Measurements from ENCODE around the gene AGXT2. TPM values are rescaled to one million over a fixed set of nuclear protein-coding genes. Genes with fewer than 3 reads are reported as not detected.

Gene AGXT2
- total RNA-seq, 4 donors from 2014 or later, result not detected

DNA sequence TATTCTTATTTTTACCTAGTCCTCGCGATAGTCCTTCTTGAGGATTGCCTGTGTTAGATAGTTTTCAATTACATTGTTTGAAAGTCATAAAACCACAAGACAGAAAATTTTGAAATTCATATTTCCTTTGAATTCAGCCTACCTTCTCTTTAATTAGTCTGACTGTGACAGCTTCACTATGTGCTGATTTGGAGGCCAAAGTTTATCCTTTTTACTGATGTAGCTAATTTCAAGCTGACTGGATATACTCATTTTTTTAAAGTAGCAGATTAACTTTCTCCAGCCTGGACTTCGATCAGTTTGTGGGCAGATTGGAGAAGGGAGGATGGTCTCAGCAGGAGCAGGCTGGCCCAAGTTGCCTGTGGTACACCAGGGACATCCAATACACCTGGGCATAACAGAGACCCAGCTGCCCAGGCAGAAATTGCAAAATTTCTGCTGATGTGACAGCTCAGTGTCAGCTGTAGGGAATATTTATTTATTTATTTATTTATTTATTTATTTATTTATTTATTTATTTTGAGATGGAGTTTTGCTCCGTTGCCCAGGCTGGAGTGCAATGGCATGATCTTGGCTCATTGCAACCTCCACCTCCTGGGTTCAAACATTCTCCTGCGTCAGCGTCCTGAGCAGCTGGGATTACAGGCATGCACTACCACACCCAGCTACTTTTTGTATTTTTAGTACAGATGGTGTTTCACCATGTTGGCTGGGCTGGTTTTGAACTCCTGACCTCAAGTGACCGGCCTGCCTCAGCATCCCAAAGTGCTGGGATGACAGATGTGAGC lies 24.2 kb downstream of the AGXT2 start:
- no peak for DNase-seq (ENCODE audit: low spot score)
- no peak for TF ChIP-seq CTCF (IDR thresholded peaks at IDR 0.05)
- ATAC-seq (ENCODE audit: low FRiP score), result no peak

DNA sequence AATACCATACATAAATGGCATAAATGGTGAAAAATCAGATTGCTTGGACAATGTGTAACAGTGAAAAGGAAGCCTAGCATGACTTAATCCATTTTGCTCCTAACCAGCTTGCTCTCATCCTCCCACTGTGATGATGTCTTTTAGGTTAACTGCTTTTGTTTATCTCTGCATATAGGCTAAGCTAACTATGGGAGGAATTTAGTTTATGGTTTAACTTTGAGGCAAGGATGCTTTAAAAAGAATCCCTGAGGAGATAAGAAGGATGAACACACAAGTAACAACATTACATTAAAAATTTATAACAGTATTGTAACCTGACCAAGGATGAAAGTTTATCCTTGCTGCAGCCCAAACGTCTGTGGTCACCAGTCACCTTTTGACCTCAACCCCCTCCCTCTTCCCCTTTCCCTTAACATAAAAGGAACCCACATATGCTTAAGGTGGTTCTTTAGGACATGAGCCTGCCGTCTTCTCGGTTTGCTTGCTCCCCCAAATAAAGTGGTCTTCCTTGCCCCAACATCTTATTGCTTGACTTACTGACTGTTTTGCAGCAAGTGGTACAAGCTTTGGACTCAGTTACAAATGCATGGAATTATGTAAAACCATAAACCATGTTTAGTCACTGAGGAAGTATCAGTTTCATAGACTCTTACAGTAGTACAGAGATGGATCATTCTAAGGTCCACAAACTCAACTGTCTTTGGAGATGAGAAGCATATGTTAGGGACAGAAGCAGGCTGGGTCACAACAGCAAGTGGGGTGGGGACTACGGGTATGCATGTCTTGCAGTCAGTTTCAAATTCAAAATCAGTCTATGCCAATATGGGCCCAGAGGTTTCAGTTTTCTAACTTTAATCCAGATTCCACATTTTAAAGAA lies 31.3 kb downstream of the AGXT2 start:
- ATAC-seq (ENCODE audit: low FRiP score) (no peak), DNase-seq (ENCODE audit: low spot score) (no peak)
- no peak for TF ChIP-seq CTCF (IDR thresholded peaks at IDR 0.05)

GRCh38 chr5:35015063-35015462 lies 32.7 kb downstream of the AGXT2 start:
- DNase-seq (ENCODE audit: low spot score) (no peak), ATAC-seq (ENCODE audit: low FRiP score) (no peak)
- no peak for TF ChIP-seq CTCF (IDR thresholded peaks at IDR 0.05)

- DNase-seq (ENCODE audit: low spot score), result no peak
- ATAC-seq (ENCODE audit: low FRiP score), result no peak
- no peak for TF ChIP-seq CTCF (IDR thresholded peaks at IDR 0.05)
Observed at GRCh38 chr5:35012796-35013195, 35.0 kb downstream of the AGXT2 start.

- DNase-seq (ENCODE audit: low spot score) (no peak), ATAC-seq (ENCODE audit: low FRiP score) (no peak)
- no peak for TF ChIP-seq CTCF (IDR thresholded peaks at IDR 0.05)
Observed at GRCh38 chr5:35012365-35012764, 35.4 kb downstream of the AGXT2 start.

DNA sequence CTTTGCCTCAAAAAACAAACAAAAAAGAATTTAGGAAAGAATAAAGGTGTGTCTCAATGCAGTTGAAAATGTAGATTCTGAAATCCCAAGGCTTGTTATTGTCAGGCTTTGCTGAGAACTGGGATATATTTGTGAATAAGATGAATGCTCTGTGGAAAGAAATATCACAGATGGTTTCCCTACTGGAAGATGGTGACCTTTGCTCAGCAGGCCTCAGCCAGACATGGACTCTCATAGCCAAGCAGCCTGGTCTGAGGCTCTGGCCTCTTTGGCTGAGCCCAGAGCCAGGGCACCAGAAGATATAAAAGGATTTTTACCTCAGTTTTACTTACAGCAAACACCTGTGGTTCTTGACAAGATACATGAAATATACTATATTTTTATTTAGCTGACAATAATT lies 37.1 kb downstream of the AGXT2 start:
- no peak for TF ChIP-seq CTCF (IDR thresholded peaks at IDR 0.05)
- ATAC-seq (ENCODE audit: low FRiP score) (no peak), DNase-seq (ENCODE audit: low spot score) (no peak)

Measured in omental fat pad (tissue), 4 donors.